GM12878 (cell line): ENCODE measurements around the gene FIBIN.

Experiments used
- CTCF ChIP-seq, 3 experiments: IDR thresholded peaks in 2 of 3; conservative IDR thresholded peaks in 1 of 3; 2 replicates each; pipeline ENCODE4 v1.5.1; 2011; ENCODE audit warnings: low read depth in 3 of 3, low read length in 3 of 3, mild to moderate bottlenecking in 3 of 3, control low read depth in 2 of 3, moderate library complexity in 2 of 3, inconsistent platforms in 1 of 3, mixed read lengths in 1 of 3; ENCODE audit not compliant: control insufficient read depth in 2 of 3, insufficient read depth in 1 of 3; ENCODE audit errors: extremely low read depth in 1 of 3
- MLLT1 ChIP-seq: fragments of 450-650 bp; IDR thresholded peaks from 2 replicates; pipeline ENCODE4 v1.6.1; 2016; ENCODE audit warnings: mild to moderate bottlenecking
- RBBP5 ChIP-seq: fragments of 200-600 bp; sonication (generic); conservative IDR thresholded peaks from 2 replicates; pipeline ENCODE4 v1.6.1; 2016
- RFX5 ChIP-seq: IDR thresholded peaks from 2 replicates; pipeline ENCODE4 v1.6.1; 2011; ENCODE audit warnings: low read depth, low read length, improper control_type of control experiment
- ZNF592 ChIP-seq: fragments of 450-650 bp; IDR thresholded peaks from 2 replicates; pipeline ENCODE4 v1.6.1; 2017; ENCODE audit warnings: mild to moderate bottlenecking, moderate library complexity

GRCh38 chr11:26971961-26972360 lies 22.0 kb upstream of the FIBIN start:
- no peak for TF ChIP-seq ZNF592
- TF ChIP-seq RBBP5, result no peak
- TF ChIP-seq MLLT1, result no peak
- TF ChIP-seq RFX5, result no peak
- no peak for TF ChIP-seq CTCF (IDR thresholded peaks at IDR 0.05 in 2 of 3, conservative IDR thresholded peaks at IDR 0.05 in 1 of 3; ENCODE audit: control insufficient read depth in 2 of 3, extremely low read depth in 1 of 3, insufficient read depth in 1 of 3, low read depth in 3 of 3, low read length in 3 of 3)
